ENCODE data around the gene QPRT. TPM values are rescaled to one million over a fixed set of nuclear protein-coding genes. Genes with fewer than 3 reads are reported as not detected.
A peak's percentile ranks its signal among the peaks of the same experiment; 100 is the strongest.
"Not testable (repeated sequence)": the region's sequence is repeated elsewhere in the genome, so short reads cannot be mapped to it uniquely, and the experiment has no call there.

QPRT gene
- total and polyA plus RNA-seq, 4 donors, result 15.8 to 52.0 (median 39.8) TPM

- H3K27me3 ChIP-seq (ENCODE audit: control insufficient read depth, insufficient read depth, low read length), result no peaks in the 10 kb centered on the region
These were observed 20.3 kb upstream of the QPRT start for GRCh38 chr16:29658705-29659104.

GRCh38 chr16:29662000-29662728, 16.8 kb upstream of the QPRT start:
- 90% methylated on average over 13 of the region's 17 CpGs for WGBS (ENCODE audit: insufficient coverage)
- Histone ChIP-seq H3K4me1 (ENCODE audit: control insufficient read depth, insufficient read depth, low read length) (peaks cover 28% of the 10 kb centered on the region), H3K27ac (ENCODE audit: low read depth, low read length) (no peak overlapping the region), H3K9me3 (ENCODE audit: control insufficient read depth, insufficient read depth, low read length) (no peaks in the 10 kb centered on the region), H3K4me3 (ENCODE audit: low read depth, low read length) (no peak overlapping the region), H3K27me3 (ENCODE audit: control insufficient read depth, insufficient read depth, low read length) (no peaks in the 10 kb centered on the region), H3K36me3 (ENCODE audit: control insufficient read depth, insufficient read depth, low read length) (no peaks in the 10 kb centered on the region)
- DNase-seq (ENCODE audit: low read depth in 4 of 6, low spot score in 6 of 6), result no peak

More at GRCh38 chr16:29658705-29659104, 20.3 kb upstream of the QPRT start:
- DNase-seq (ENCODE audit: low read depth in 4 of 6, low spot score in 6 of 6), result no peak
- Histone ChIP-seq H3K4me3 (ENCODE audit: low read depth, low read length) (no peak overlapping the region), H3K9me3 (ENCODE audit: control insufficient read depth, insufficient read depth, low read length) (no peaks in the 10 kb centered on the region), H3K36me3 (ENCODE audit: control insufficient read depth, insufficient read depth, low read length) (no peaks in the 10 kb centered on the region), H3K27ac (ENCODE audit: low read depth, low read length) (no peak overlapping the region), H3K4me1 (ENCODE audit: control insufficient read depth, insufficient read depth, low read length) (peaks cover 6% of the 10 kb centered on the region)
- 84% methylated on average over 5 of the region's 6 CpGs for WGBS (ENCODE audit: insufficient coverage)

GRCh38 chr16:29662729-29663015, 16.3 kb upstream of the QPRT start:
- H3K36me3 ChIP-seq (ENCODE audit: control insufficient read depth, insufficient read depth, low read length), result no peaks in the 10 kb centered on the region
- WGBS (ENCODE audit: insufficient coverage), result 78% methylated on average over 4 of the region's 4 CpGs
- DNase-seq (ENCODE audit: low read depth in 4 of 6, low spot score in 6 of 6), result no peak

GRCh38 chr16:29663016-29663806, 15.8 kb upstream of the QPRT start, which contains the start of gene SPN:
Gene SPN, plus strand, starts transcription at chr16:29663247. Its CDS starts 482 bp downstream, at chr16:29663729.
- Histone ChIP-seq H3K4me3 (ENCODE audit: low read depth, low read length) (no peak within 1 kb of the TSS), H3K36me3 (ENCODE audit: control insufficient read depth, insufficient read depth, low read length) (no peaks in the 10 kb centered on the region), H3K27ac (ENCODE audit: low read depth, low read length) (no peak within 1 kb of the TSS), H3K4me1 (ENCODE audit: control insufficient read depth, insufficient read depth, low read length) (peaks cover 28% of the 10 kb centered on the region), H3K27me3 (ENCODE audit: control insufficient read depth, insufficient read depth, low read length) (no peaks in the 10 kb centered on the region), H3K9me3 (ENCODE audit: control insufficient read depth, insufficient read depth, low read length) (no peaks in the 10 kb centered on the region)
- 82% methylated on average over 15 of the region's 18 CpGs for WGBS (ENCODE audit: insufficient coverage)
- no peak for DNase-seq (ENCODE audit: low read depth in 4 of 6, low spot score in 6 of 6)

More at GRCh38 chr16:29662729-29663015, 16.3 kb upstream of the QPRT start:
- Histone ChIP-seq H3K27me3 (ENCODE audit: control insufficient read depth, insufficient read depth, low read length) (no peaks in the 10 kb centered on the region), H3K4me3 (ENCODE audit: low read depth, low read length) (no peak overlapping the region), H3K27ac (ENCODE audit: low read depth, low read length) (no peak overlapping the region), H3K4me1 (ENCODE audit: control insufficient read depth, insufficient read depth, low read length) (peaks cover 28% of the 10 kb centered on the region), H3K9me3 (ENCODE audit: control insufficient read depth, insufficient read depth, low read length) (no peaks in the 10 kb centered on the region)

- 80% methylated on average over 3 of the region's 3 CpGs for WGBS (ENCODE audit: insufficient coverage)
- H3K27ac ChIP-seq (ENCODE audit: low read depth, low read length), result no peak overlapping the region
These were observed 15.2 kb upstream of the QPRT start for GRCh38 chr16:29663807-29664090.

DNA sequence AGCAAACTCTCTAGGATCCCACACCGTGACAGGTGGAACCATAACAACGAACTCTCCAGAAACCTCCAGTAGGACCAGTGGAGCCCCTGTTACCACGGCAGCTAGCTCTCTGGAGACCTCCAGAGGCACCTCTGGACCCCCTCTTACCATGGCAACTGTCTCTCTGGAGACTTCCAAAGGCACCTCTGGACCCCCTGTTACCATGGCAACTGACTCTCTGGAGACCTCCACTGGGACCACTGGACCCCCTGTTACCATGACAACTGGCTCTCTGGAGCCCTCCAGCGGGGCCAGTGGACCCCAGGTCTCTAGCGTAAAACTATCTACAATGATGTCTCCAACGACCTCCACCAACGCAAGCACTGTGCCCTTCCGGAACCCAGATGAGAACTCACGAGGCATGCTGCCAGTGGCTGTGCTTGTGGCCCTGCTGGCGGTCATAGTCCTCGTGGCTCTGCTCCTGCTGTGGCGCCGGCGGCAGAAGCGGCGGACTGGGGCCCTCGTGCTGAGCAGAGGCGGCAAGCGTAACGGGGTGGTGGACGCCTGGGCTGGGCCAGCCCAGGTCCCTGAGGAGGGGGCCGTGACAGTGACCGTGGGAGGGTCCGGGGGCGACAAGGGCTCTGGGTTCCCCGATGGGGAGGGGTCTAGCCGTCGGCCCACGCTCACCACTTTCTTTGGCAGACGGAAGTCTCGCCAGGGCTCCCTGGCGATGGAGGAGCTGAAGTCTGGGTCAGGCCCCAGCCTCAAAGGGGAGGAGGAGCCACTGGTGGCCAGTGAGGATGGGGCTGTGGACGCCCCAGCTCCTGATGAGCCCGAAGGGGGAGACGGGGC, 14.7 kb upstream of the QPRT start:
- WGBS (ENCODE audit: insufficient coverage), result 59% methylated on average over 30 of the region's 35 CpGs
- peak in 1 of 6 donors; percentile 68 for DNase-seq (ENCODE audit: low read depth in 4 of 6, low spot score in 6 of 6)
- H3K4me3 ChIP-seq (ENCODE audit: low read depth, low read length), result no peak overlapping the region

More at GRCh38 chr16:29663807-29664090, 15.2 kb upstream of the QPRT start:
- no peaks in the 10 kb centered on the region for H3K27me3 ChIP-seq (ENCODE audit: control insufficient read depth, insufficient read depth, low read length)
- no peaks in the 10 kb centered on the region for H3K36me3 ChIP-seq (ENCODE audit: control insufficient read depth, insufficient read depth, low read length)
- DNase-seq (ENCODE audit: low read depth in 4 of 6, low spot score in 6 of 6), result no peak
- peaks cover 28% of the 10 kb centered on the region for H3K4me1 ChIP-seq (ENCODE audit: control insufficient read depth, insufficient read depth, low read length)
- no peaks in the 10 kb centered on the region for H3K9me3 ChIP-seq (ENCODE audit: control insufficient read depth, insufficient read depth, low read length)
- H3K4me3 ChIP-seq (ENCODE audit: low read depth, low read length), result no peak overlapping the region

GRCh38 chr16:29665294-29666077, 13.5 kb upstream of the QPRT start:
- Histone ChIP-seq H3K27me3 (ENCODE audit: control insufficient read depth, insufficient read depth, low read length) (no peaks in the 10 kb centered on the region), H3K27ac (ENCODE audit: low read depth, low read length) (no peak overlapping the region), H3K4me3 (ENCODE audit: low read depth, low read length) (no peak overlapping the region), H3K36me3 (ENCODE audit: control insufficient read depth, insufficient read depth, low read length) (no peaks in the 10 kb centered on the region), H3K9me3 (ENCODE audit: control insufficient read depth, insufficient read depth, low read length) (no peaks in the 10 kb centered on the region), H3K4me1 (ENCODE audit: control insufficient read depth, insufficient read depth, low read length) (peaks cover 28% of the 10 kb centered on the region)
- WGBS (ENCODE audit: insufficient coverage), result 78% methylated on average over 14 of the region's 15 CpGs
- no peak for DNase-seq (ENCODE audit: low read depth in 4 of 6, low spot score in 6 of 6)

More for the DNA sequence above, 14.7 kb upstream of the QPRT start:
- H3K36me3 ChIP-seq (ENCODE audit: control insufficient read depth, insufficient read depth, low read length), result no peaks in the 10 kb centered on the region
- H3K27me3 ChIP-seq (ENCODE audit: control insufficient read depth, insufficient read depth, low read length), result no peaks in the 10 kb centered on the region
- no peak overlapping the region for H3K27ac ChIP-seq (ENCODE audit: low read depth, low read length)
- H3K4me1 ChIP-seq (ENCODE audit: control insufficient read depth, insufficient read depth, low read length), result peaks cover 28% of the 10 kb centered on the region
- no peaks in the 10 kb centered on the region for H3K9me3 ChIP-seq (ENCODE audit: control insufficient read depth, insufficient read depth, low read length)

DNA sequence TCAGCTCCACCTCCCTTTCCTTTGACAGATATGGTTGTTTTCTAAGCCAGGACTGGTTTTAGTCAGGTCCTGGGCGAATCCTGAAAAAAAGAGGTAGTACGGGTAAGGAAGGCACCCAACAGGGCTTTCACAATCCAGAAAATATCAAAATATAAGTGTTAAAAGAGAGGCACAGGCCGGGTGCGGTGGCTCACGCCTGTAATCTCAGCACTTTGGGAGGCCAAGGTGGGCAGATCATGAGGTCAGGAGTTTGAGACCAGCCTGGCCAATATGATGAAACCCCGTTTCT, 11.7 kb upstream of the QPRT start:
- not testable (repeated sequence) for H3K4me3 ChIP-seq (ENCODE audit: low read depth, low read length); H3K27me3 ChIP-seq (ENCODE audit: control insufficient read depth, insufficient read depth, low read length); H3K27ac ChIP-seq (ENCODE audit: low read depth, low read length); H3K36me3 ChIP-seq (ENCODE audit: control insufficient read depth, insufficient read depth, low read length); H3K9me3 ChIP-seq (ENCODE audit: control insufficient read depth, insufficient read depth, low read length); DNase-seq (ENCODE audit: low read depth in 4 of 6, low spot score in 6 of 6)
- H3K4me1 ChIP-seq (ENCODE audit: control insufficient read depth, insufficient read depth, low read length), result peaks cover 28% of the 10 kb centered on the region
- WGBS (ENCODE audit: insufficient coverage), result 100% methylated on average over 1 of the region's 6 CpGs

- H3K36me3 ChIP-seq (ENCODE audit: control insufficient read depth, insufficient read depth, low read length), result no peaks in the 10 kb centered on the region
- no peaks in the 10 kb centered on the region for H3K27me3 ChIP-seq (ENCODE audit: control insufficient read depth, insufficient read depth, low read length)
- no peak for DNase-seq (ENCODE audit: low read depth in 4 of 6, low spot score in 6 of 6)
- 97% methylated on average over 9 of the region's 12 CpGs for WGBS (ENCODE audit: insufficient coverage)
- H3K9me3 ChIP-seq (ENCODE audit: control insufficient read depth, insufficient read depth, low read length), result no peaks in the 10 kb centered on the region
- peaks cover 28% of the 10 kb centered on the region for H3K4me1 ChIP-seq (ENCODE audit: control insufficient read depth, insufficient read depth, low read length)
- no peak overlapping the region for H3K4me3 ChIP-seq (ENCODE audit: low read depth, low read length)
- H3K27ac ChIP-seq (ENCODE audit: low read depth, low read length), result no peak overlapping the region
These were observed 11.2 kb upstream of the QPRT start for GRCh38 chr16:29667755-29668154.
